GM12874 (cell line): ENCODE measurements around the gene RAB30.

Source experiments
- TF ChIP-seq, protein P1 (sequence below): IDR thresholded peaks from 2 replicates; pipeline ENCODE4 v1.5.1; 2011; ENCODE audit warnings: low read depth, mild to moderate bottlenecking, control low read depth, low read length, moderate library complexity; ENCODE audit not compliant: insufficient read depth

The RAB30 gene

DNA sequence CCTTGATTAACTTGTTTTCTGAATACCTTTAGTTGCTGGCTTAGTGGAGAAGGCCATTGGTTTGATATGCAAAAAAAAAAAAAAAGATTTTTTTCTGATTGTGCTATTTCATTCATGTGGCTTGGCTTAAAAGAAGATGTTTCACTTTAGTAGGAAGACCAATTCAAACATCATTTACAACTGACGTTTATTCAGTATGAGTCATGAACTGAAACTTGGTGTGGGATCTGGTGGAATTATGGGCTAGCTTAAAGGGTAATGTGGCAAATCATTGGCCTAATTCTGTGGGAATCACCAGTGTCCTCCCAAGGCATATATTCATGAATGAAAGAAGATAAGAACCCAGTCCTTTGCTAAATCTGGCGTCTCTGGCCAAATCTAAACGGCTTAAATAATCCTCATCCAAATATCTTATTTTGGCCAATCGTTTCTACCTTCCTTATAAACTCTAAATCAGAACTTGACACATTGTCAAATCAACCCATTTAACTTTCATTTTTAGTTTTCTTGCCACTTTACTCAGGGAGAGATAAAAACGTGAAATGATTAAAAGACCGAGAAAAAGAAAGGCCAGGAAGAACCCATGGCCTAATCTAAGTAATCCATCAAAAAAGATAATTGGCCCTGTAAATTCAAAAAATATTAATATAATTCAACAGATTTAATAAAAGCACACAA is 93.1 kb downstream of the RAB30 start:
- TF ChIP-seq, protein P1, sequence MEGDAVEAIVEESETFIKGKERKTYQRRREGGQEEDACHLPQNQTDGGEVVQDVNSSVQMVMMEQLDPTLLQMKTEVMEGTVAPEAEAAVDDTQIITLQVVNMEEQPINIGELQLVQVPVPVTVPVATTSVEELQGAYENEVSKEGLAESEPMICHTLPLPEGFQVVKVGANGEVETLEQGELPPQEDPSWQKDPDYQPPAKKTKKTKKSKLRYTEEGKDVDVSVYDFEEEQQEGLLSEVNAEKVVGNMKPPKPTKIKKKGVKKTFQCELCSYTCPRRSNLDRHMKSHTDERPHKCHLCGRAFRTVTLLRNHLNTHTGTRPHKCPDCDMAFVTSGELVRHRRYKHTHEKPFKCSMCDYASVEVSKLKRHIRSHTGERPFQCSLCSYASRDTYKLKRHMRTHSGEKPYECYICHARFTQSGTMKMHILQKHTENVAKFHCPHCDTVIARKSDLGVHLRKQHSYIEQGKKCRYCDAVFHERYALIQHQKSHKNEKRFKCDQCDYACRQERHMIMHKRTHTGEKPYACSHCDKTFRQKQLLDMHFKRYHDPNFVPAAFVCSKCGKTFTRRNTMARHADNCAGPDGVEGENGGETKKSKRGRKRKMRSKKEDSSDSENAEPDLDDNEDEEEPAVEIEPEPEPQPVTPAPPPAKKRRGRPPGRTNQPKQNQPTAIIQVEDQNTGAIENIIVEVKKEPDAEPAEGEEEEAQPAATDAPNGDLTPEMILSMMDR, result no peak

DNA sequence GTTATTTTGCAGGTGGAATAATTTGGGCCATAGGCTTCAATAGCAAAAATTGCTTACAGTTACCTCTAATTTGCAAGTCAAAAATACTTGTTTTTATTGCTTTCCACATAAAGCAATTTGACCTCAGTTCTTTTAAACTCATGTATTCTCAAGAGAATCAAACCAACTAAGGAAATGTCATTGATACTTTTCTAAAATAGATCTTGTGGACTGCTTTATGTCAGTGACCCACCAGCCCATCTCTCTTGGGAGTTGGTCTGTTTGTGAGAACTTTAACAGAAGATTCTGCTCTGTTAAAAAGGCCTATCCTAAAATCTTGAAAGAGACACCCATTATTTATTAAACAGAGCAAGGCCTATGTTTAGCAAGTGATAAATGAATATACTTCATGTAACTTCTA is 94.9 kb downstream of the RAB30 start:
- TF ChIP-seq, protein P1, result no peak

DNA sequence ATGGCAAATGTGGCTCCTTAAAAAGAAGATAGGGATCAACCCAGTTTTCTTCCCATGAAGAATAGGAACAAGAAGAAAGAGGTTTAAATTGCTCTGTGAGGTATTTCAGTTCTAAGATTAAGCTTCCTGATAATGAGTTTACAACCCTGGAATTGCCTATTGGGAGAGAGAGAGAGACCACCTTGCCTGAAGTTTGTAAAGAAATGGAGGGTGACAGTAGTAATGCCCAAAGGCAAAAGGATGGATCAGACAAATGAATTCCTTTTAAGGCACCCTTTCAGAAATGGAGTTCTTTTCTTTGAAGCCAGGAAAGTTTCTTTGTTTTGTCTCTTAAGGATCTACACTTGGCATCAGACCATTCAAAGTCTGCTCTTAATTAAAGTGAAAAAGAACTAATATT is 95.8 kb downstream of the RAB30 start:
- TF ChIP-seq, protein P1, result no peak

DNA sequence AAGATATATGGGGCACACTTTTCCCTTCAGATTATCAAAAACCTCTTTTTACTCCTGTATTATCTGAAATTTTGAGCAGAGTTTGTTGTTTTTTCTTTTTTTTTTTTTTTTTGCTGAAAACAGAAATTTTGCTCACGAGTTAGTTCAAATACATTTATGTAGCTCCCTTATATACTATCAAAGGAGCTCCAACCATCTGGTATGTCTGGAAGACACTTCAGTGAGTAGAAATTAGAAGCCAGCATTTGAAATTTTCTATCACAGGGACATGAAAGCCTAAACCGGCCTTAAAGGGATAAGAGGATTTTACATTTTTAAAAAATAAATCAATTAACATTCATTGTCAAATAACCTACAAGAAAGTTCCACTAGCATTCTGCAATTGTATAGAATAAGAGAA is 96.8 kb downstream of the RAB30 start:
- TF ChIP-seq, protein P1, result no peak

DNA sequence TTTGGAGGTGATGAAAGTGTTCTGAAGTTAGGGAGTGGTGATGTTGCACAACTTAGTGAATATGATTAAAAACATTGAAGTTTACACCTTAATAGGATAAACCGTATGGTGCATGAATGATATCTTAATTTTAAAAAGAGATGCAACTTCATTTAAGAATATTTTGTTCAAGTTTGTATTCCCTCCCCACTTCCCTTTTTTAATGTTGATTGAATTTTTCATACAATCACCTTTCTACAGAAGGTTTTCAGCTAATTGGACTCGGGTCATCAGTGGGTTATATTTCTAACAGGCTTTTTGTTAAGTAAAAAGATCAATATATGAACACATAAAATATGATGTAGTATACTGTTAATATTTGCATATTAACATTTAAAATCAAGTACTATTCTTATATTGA is 97.6 kb downstream of the RAB30 start:
- TF ChIP-seq, protein P1, result no peak

DNA sequence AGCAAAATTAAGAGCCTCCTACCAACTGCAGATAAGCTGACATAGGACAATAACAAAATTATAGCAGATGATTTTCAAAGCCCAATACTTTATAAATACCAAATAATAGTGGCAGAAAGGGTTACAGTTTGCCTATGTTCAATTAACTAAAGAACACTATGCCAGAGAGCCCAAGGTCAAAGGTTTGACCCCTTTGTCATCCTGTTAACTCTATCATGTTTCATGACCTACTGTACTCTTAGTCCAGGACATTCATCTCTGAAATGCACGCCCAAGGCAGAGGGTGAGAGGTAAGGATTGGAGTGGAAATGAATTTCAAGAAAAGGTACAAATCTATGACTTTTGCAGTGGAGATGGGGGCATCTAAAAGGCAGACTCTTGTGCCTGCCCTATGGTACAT is 99.6 kb downstream of the RAB30 start:
- TF ChIP-seq, protein P1, result no peak

DNA sequence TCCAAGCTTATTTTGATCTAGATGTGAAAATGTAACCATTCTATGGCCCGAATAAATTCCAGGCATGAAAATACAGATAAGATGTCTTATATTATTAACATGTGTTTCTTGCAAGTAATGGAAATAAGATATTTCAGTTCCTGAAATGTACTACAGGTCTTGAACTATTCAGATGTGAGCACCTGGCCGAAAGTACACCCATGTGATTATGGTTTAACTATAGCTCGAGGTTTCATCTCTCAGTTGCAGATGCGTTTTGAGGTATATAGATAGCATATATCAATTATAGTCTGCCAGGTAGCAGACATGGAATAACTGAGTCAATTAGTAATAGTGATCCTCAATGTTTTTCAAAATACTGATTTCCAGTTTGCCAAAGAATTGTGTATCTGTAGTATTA is 101.9 kb downstream of the RAB30 start:
- TF ChIP-seq, protein P1, result no peak

DNA sequence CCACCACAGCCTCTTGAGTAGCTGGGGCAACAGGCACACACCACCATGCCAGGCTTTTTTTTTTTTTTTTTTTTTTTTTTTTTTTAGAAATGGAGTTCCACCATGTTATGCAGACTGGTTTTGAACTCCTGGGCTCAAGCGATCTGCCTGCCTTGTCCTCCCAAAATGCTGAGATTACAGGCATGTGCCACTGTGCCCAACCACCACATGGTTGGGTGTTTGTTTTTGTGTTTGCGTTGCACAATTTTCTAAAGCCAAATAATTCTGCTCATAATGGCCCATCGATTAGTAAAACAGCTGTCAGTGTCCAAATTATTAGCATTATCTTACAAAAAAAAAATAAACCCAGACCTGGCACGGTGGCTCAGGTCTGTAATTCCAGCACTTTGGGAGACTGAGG is 104.3 kb downstream of the RAB30 start:
- TF ChIP-seq, protein P1, result no peak
